AG09319 (cell line): ENCODE measurements around the gene HCN1.

ENCODE experiments used
- DNase-seq: peaks from one replicate; pipeline ENCODE4 v3.0.0-alpha.2; 2010; ENCODE audit warnings: low read depth; ENCODE audit errors: extremely low read depth
- CTCF ChIP-seq: IDR thresholded peaks from 2 replicates; pipeline ENCODE4 v1.5.1; 2011; ENCODE audit warnings: low read depth, mild to moderate bottlenecking, inconsistent platforms, low read length, moderate library complexity

The HCN1 gene

GRCh38 chr5:45677524-45677923 is 18.7 kb downstream of the HCN1 start:
- no peak for TF ChIP-seq CTCF
- no peak for DNase-seq

GRCh38 chr5:45672271-45672670 is 23.9 kb downstream of the HCN1 start:
- TF ChIP-seq CTCF, result no peak
- no peak for DNase-seq

GRCh38 chr5:45648744-45649143 is 47.4 kb downstream of the HCN1 start:
- DNase-seq, result no peak
- no peak for TF ChIP-seq CTCF

GRCh38 chr5:45643056-45643455 is 53.1 kb downstream of the HCN1 start:
- no peak for TF ChIP-seq CTCF
- DNase-seq, result no peak

- no peak for DNase-seq
- TF ChIP-seq CTCF, result no peak
These were observed 53.8 kb downstream of the HCN1 start for GRCh38 chr5:45642370-45642769.

GRCh38 chr5:45639040-45639439 is 57.1 kb downstream of the HCN1 start:
- DNase-seq, result no peak
- TF ChIP-seq CTCF, result no peak; the same call in 1 of the 2 replicates

- DNase-seq, result no peak
- TF ChIP-seq CTCF, result no peak
These were observed 69.0 kb downstream of the HCN1 start for GRCh38 chr5:45627076-45627656.
